Measurements from ENCODE around the gene NSG1. TPM values are rescaled to one million over a fixed set of nuclear protein-coding genes. Genes with fewer than 3 reads are reported as not detected.

The NSG1 gene
- total RNA-seq, 1 experiment from 2014 or later: 1.3 TPM

- BruUV-seq (replicated peaks): no TSS peak
- Histone ChIP-seq H3K27ac (ENCODE audit: low read depth, low read length, poor library complexity, severe bottlenecking) (no peak overlapping the region), H3K36me3 (ENCODE audit: insufficient read depth, low read length, poor library complexity, severe bottlenecking) (no peaks in the 10 kb centered on the region), H3K4me3 (ENCODE audit: low read depth, low read length, poor library complexity, severe bottlenecking) (no peak overlapping the region), H3K9me3 (ENCODE audit: low read depth, low read length, poor library complexity, severe bottlenecking) (no peaks in the 10 kb centered on the region), H3K4me1 (ENCODE audit: insufficient read depth, low read length, poor library complexity, severe bottlenecking) (peaks cover 17% of the 10 kb centered on the region), H3K27me3 (replicated peaks; ENCODE audit: insufficient read depth, low read depth, low read length, poor library complexity) (peaks cover 41% of the 10 kb centered on the region)
- CTCF ChIA-PET: no interaction called here
- intact Hi-C loops (cut with micrococcal nuclease; ENCODE audit: unreplicated experiment): no loop called here
- no peak for TF ChIP-seq EZH2 (IDR thresholded peaks at IDR 0.05; ENCODE audit: borderline replicate concordance, low read depth, low read length, poor library complexity, severe bottlenecking)
- TF ChIP-seq, protein P1, sequence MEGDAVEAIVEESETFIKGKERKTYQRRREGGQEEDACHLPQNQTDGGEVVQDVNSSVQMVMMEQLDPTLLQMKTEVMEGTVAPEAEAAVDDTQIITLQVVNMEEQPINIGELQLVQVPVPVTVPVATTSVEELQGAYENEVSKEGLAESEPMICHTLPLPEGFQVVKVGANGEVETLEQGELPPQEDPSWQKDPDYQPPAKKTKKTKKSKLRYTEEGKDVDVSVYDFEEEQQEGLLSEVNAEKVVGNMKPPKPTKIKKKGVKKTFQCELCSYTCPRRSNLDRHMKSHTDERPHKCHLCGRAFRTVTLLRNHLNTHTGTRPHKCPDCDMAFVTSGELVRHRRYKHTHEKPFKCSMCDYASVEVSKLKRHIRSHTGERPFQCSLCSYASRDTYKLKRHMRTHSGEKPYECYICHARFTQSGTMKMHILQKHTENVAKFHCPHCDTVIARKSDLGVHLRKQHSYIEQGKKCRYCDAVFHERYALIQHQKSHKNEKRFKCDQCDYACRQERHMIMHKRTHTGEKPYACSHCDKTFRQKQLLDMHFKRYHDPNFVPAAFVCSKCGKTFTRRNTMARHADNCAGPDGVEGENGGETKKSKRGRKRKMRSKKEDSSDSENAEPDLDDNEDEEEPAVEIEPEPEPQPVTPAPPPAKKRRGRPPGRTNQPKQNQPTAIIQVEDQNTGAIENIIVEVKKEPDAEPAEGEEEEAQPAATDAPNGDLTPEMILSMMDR (conservative IDR thresholded peaks at IDR 0.05; ENCODE audit: low read depth, low read length): no peak
- DNase-seq (ENCODE audit: low spot score): no peak
- POLR2A ChIA-PET (ENCODE audit: low non-redundant PET): no interaction called here
Observed at GRCh38 chr4:4390515-4391240, 3.8 kb downstream of the NSG1 start.

GRCh38 chr4:4391866-4392265 is 5.0 kb downstream of the NSG1 start:
- no peak for DNase-seq (ENCODE audit: low spot score)
- BruUV-seq (replicated peaks): no TSS peak
- Histone ChIP-seq H3K36me3 (ENCODE audit: insufficient read depth, low read length, poor library complexity, severe bottlenecking) (no peaks in the 10 kb centered on the region), H3K27me3 (replicated peaks; ENCODE audit: insufficient read depth, low read depth, low read length, poor library complexity) (peaks cover 29% of the 10 kb centered on the region), H3K4me1 (ENCODE audit: insufficient read depth, low read length, poor library complexity, severe bottlenecking) (peaks cover 25% of the 10 kb centered on the region), H3K4me3 (ENCODE audit: low read depth, low read length, poor library complexity, severe bottlenecking) (no peak overlapping the region), H3K27ac (ENCODE audit: low read depth, low read length, poor library complexity, severe bottlenecking) (no peak overlapping the region), H3K9me3 (ENCODE audit: low read depth, low read length, poor library complexity, severe bottlenecking) (no peaks in the 10 kb centered on the region)
- CTCF ChIA-PET: no interaction called here
- intact Hi-C loops (cut with micrococcal nuclease; ENCODE audit: unreplicated experiment): no loop called here
- no peak for TF ChIP-seq EZH2 (IDR thresholded peaks at IDR 0.05; ENCODE audit: borderline replicate concordance, low read depth, low read length, poor library complexity, severe bottlenecking)
- TF ChIP-seq, protein P1 (conservative IDR thresholded peaks at IDR 0.05; ENCODE audit: low read depth, low read length): no peak
- POLR2A ChIA-PET (ENCODE audit: low non-redundant PET): no interaction called here

- POLR2A ChIA-PET (ENCODE audit: low non-redundant PET): no interaction called here
- Histone ChIP-seq H3K36me3 (ENCODE audit: insufficient read depth, low read length, poor library complexity, severe bottlenecking) (no peaks in the 10 kb centered on the region), H3K9me3 (ENCODE audit: low read depth, low read length, poor library complexity, severe bottlenecking) (no peaks in the 10 kb centered on the region), H3K27ac (ENCODE audit: low read depth, low read length, poor library complexity, severe bottlenecking) (no peak overlapping the region), H3K27me3 (replicated peaks; ENCODE audit: insufficient read depth, low read depth, low read length, poor library complexity) (peaks cover 21% of the 10 kb centered on the region), H3K4me1 (ENCODE audit: insufficient read depth, low read length, poor library complexity, severe bottlenecking) (peaks cover 22% of the 10 kb centered on the region), H3K4me3 (ENCODE audit: low read depth, low read length, poor library complexity, severe bottlenecking) (no peak overlapping the region)
- intact Hi-C loops (cut with micrococcal nuclease; ENCODE audit: unreplicated experiment): no loop called here
- BruUV-seq (replicated peaks): no TSS peak
- no peak for TF ChIP-seq EZH2 (IDR thresholded peaks at IDR 0.05; ENCODE audit: borderline replicate concordance, low read depth, low read length, poor library complexity, severe bottlenecking)
- TF ChIP-seq, protein P1 (conservative IDR thresholded peaks at IDR 0.05; ENCODE audit: low read depth, low read length): no peak
- CTCF ChIA-PET: no interaction called here
- DNase-seq (ENCODE audit: low spot score): no peak
Observed at GRCh38 chr4:4392501-4393183, 5.7 kb downstream of the NSG1 start.

Measured in A673 (cell line).